ENCODE measurements around the gene IQCE.

The IQCE gene

GRCh38 chr7:2622869-2623697, 64.3 kb downstream of the IQCE start:
- H3K27me3 ChIP-seq (replicated peaks; ENCODE audit: control insufficient read depth, insufficient read depth, low read length) = no peaks in the 10 kb centered on the region
- no peaks in the 10 kb centered on the region for H3K36me3 ChIP-seq (ENCODE audit: control insufficient read depth, insufficient read depth, low read length)
- DNase-seq (ENCODE audit: extremely low read depth, insufficient read length) = no peak
- no peak for TF ChIP-seq CTCF (IDR thresholded peaks at IDR 0.05; ENCODE audit: insufficient read depth, low read length, poor library complexity, severe bottlenecking)
- no peak overlapping the region for H3K4me3 ChIP-seq (replicated peaks; ENCODE audit: low read depth, low read length)

- no peak overlapping the region for H3K4me3 ChIP-seq (replicated peaks; ENCODE audit: low read depth, low read length)
- TF ChIP-seq CTCF (IDR thresholded peaks at IDR 0.05; ENCODE audit: insufficient read depth, low read length, poor library complexity, severe bottlenecking) = no peak
- no peaks in the 10 kb centered on the region for H3K36me3 ChIP-seq (ENCODE audit: control insufficient read depth, insufficient read depth, low read length)
- H3K27me3 ChIP-seq (replicated peaks; ENCODE audit: control insufficient read depth, insufficient read depth, low read length) = no peaks in the 10 kb centered on the region
- DNase-seq (ENCODE audit: extremely low read depth, insufficient read length) = no peak
Observed at GRCh38 chr7:2623698-2624014, 64.9 kb downstream of the IQCE start.

DNA sequence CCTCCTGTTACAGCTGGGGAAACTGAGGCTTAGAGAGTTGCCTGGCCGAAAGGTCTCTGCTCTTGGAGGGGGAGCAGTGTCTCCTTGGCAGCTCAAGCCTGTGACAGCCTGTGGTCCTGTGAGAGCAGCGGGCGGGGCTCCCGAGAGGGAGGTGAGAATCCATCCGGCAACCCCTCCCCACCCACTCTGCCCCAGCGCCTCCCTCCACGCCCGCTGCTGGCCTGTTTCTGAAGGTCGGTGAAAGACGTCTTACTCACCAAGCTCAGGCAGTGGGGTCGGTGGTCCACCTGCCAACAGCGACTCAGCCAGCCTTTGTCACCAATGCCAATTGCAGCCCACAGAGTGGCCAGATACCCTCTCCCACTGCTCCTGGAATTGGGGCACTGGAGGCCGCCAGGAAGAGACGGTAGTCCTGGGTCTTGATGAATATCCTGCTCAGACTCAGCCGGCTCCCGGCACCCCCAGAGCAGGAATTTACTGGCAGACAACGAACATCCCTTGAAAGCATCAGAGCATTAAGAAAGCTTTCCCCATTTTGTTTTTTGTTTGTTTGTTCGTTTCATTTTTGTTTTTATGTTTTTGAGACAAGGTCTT, 65.6 kb downstream of the IQCE start:
- H3K27me3 ChIP-seq (replicated peaks; ENCODE audit: control insufficient read depth, insufficient read depth, low read length) = no peaks in the 10 kb centered on the region
- H3K36me3 ChIP-seq (ENCODE audit: control insufficient read depth, insufficient read depth, low read length) = no peaks in the 10 kb centered on the region
- no peak for DNase-seq (ENCODE audit: extremely low read depth, insufficient read length)
- no peak overlapping the region for H3K4me3 ChIP-seq (replicated peaks; ENCODE audit: low read depth, low read length)
- TF ChIP-seq CTCF (IDR thresholded peaks at IDR 0.05; ENCODE audit: insufficient read depth, low read length, poor library complexity, severe bottlenecking) = no peak

DNA sequence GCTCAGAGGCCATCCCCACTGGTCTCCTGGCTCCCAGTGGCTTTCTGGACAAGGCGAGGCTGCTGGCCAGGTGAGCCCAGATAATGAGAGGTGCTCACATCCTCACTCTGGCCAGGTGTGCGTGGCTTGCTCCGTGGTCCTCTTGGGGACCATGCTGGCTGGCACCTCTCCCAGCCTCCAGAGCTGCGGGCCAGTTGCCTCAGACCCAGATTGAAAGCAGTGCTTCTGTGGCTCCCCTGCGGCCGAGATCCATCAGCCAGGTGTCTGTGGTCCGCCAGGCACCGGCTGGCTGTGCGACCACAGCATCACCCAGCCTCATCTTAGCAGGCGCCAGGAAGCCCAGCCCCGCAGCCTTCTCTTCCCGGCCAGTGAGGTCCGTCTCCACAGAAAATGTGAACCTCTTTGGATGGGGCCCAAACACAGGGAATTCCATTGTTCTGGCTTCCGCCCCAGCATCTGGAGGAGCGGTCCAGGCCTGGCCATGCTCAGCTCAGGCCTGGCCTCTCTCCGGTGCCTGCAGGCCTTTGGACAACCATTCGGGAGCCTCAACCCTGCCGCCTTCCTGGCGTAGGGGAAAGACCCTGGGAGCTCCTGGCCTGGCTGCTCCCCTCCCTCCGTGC, 67.8 kb downstream of the IQCE start:
- DNase-seq (ENCODE audit: extremely low read depth, insufficient read length) = no peak
- TF ChIP-seq CTCF (IDR thresholded peaks at IDR 0.05; ENCODE audit: insufficient read depth, low read length, poor library complexity, severe bottlenecking) = no peak
- no peak overlapping the region for H3K4me3 ChIP-seq (replicated peaks; ENCODE audit: low read depth, low read length)
- H3K36me3 ChIP-seq (ENCODE audit: control insufficient read depth, insufficient read depth, low read length) = no peaks in the 10 kb centered on the region
- H3K27me3 ChIP-seq (replicated peaks; ENCODE audit: control insufficient read depth, insufficient read depth, low read length) = no peaks in the 10 kb centered on the region

GRCh38 chr7:2627258-2628129, 68.7 kb downstream of the IQCE start:
- DNase-seq (ENCODE audit: extremely low read depth, insufficient read length) = no peak
- no peak for TF ChIP-seq CTCF (IDR thresholded peaks at IDR 0.05; ENCODE audit: insufficient read depth, low read length, poor library complexity, severe bottlenecking)
- no peaks in the 10 kb centered on the region for H3K36me3 ChIP-seq (ENCODE audit: control insufficient read depth, insufficient read depth, low read length)
- no peaks in the 10 kb centered on the region for H3K27me3 ChIP-seq (replicated peaks; ENCODE audit: control insufficient read depth, insufficient read depth, low read length)
- H3K4me3 ChIP-seq (replicated peaks; ENCODE audit: low read depth, low read length) = no peak overlapping the region

Measured in GM06990 (cell line).